Natural killer cell treated with Interleukin-12 subunit alpha and Interleukin-12 subunit beta and Interleukin-15 and Interleukin-18, amount 100 ng/mL, for 72 hours (primary cell): Measurements from ENCODE around the gene CEBPA. TPM values are rescaled to one million over a fixed set of nuclear protein-coding genes. Genes with fewer than 3 reads are reported as not detected.

Experiments used
- ATAC-seq, 2 donors: fragments of 150-1000 bp; cut with Tn5 transposase in 1 of 2; sonication (Bioruptor Pico), chemical (Tn5 transposase) in 1 of 2; 2 replicates each; pipeline ENCODE4 v1.10.0; 2021
- DNase-seq: peaks from one replicate; pipeline ENCODE4 v3.0.0; 2022; ENCODE audit warnings: low spot score
- H3K27ac Mint-ChIP-seq, 2 donors: 1 replicate in 1 of 2; 2 replicates in 1 of 2; pipeline ENCODE4 v1.8.0; 2022; ENCODE audit warnings: mixed read lengths in 2 of 2, mild to moderate bottlenecking in 1 of 2, moderate library complexity in 1 of 2
- H3K27me3 Mint-ChIP-seq, 2 donors: 1 replicate in 1 of 2; 2 replicates in 1 of 2; pipeline ENCODE4 v1.8.0; 2022; ENCODE audit warnings: mixed read lengths in 2 of 2
- H3K36me3 Mint-ChIP-seq: one replicate; pipeline ENCODE4 v1.8.0; 2022; ENCODE audit warnings: mixed read lengths
- H3K4me1 Mint-ChIP-seq, 2 donors: 1 replicate in 1 of 2; 2 replicates in 1 of 2; pipeline ENCODE4 v1.8.0; 2022; ENCODE audit warnings: low read depth in 2 of 2, mixed read lengths in 2 of 2, mild to moderate bottlenecking in 1 of 2
- H3K4me3 Mint-ChIP-seq: one replicate; pipeline ENCODE4 v1.8.0; 2022; ENCODE audit warnings: mixed read lengths
- H3K9me3 Mint-ChIP-seq: 2 replicates; pipeline ENCODE4 v1.8.0; 2022; ENCODE audit warnings: mixed read lengths
- total RNA-seq, 2 donors: library from RNA; stranded (reverse); gene quantifications; one replicate each; pipeline ENCODE4 v1.2.3, GENCODE V29; 2022

CEBPA gene
- total RNA-seq: 1 to 10 TPM; 1.3 to 1.9 TPM

GRCh38 chr19:33302175-33302973 is at the start of gene CEBPA:
Gene CEBPA, minus strand, starts transcription at chr19:33302534. Its CDS starts 120 bp downstream, at chr19:33302414.
- no peak within 1 kb of the TSS for H3K27ac Mint-ChIP-seq
- H3K9me3 Mint-ChIP-seq: no peaks in the 10 kb centered on the region
- H3K36me3 Mint-ChIP-seq: no peaks in the 10 kb centered on the region
- H3K4me1 Mint-ChIP-seq: no peaks in the 10 kb centered on the region
- H3K27me3 Mint-ChIP-seq: peaks cover 0 to 3% of the 10 kb centered on the region in 2 donors
- DNase-seq (peak; percentile 88), ATAC-seq (peak; percentile 94 to 95)
- H3K4me3 Mint-ChIP-seq: peak within 1 kb of the TSS; percentile 72

GRCh38 chr19:33350538-33351309 is 48.4 kb upstream of the CEBPA start:
- H3K27me3 Mint-ChIP-seq: peaks cover 5 to 9% of the 10 kb centered on the region in 2 donors
- ATAC-seq: no peak
- no peak for DNase-seq
- H3K36me3 Mint-ChIP-seq: peaks cover 5% of the 10 kb centered on the region
- H3K4me3 Mint-ChIP-seq: no peak overlapping the region
- no peaks in the 10 kb centered on the region for H3K4me1 Mint-ChIP-seq
- H3K9me3 Mint-ChIP-seq: peaks cover 2% of the 10 kb centered on the region
- no peak overlapping the region for H3K27ac Mint-ChIP-seq

GRCh38 chr19:33349319-33350289 is 47.3 kb upstream of the CEBPA start:
- no peaks in the 10 kb centered on the region for H3K36me3 Mint-ChIP-seq

GRCh38 chr19:33348301-33349010 is 46.1 kb upstream of the CEBPA start:
- Mint-ChIP-seq H3K4me3 (no peak overlapping the region), H3K27me3 (peaks cover 12 to 25% of the 10 kb centered on the region in 2 donors), H3K36me3 (no peaks in the 10 kb centered on the region), H3K9me3 (no peaks in the 10 kb centered on the region), H3K4me1 (no peaks in the 10 kb centered on the region), H3K27ac (no peak overlapping the region)
- DNase-seq (no peak), ATAC-seq (no peak)

More at GRCh38 chr19:33349319-33350289, 47.3 kb upstream of the CEBPA start:
- H3K4me3 Mint-ChIP-seq: no peak overlapping the region
- peaks cover 11 to 15% of the 10 kb centered on the region in 2 donors for H3K27me3 Mint-ChIP-seq
- no peaks in the 10 kb centered on the region for H3K9me3 Mint-ChIP-seq
- no peaks in the 10 kb centered on the region for H3K4me1 Mint-ChIP-seq
- ATAC-seq: no peak
- DNase-seq: no peak
- no peak overlapping the region for H3K27ac Mint-ChIP-seq

GRCh38 chr19:33347300-33347699 is 45.0 kb upstream of the CEBPA start:
- peaks cover 13 to 36% of the 10 kb centered on the region in 2 donors for H3K27me3 Mint-ChIP-seq

GRCh38 chr19:33346665-33347064 is 44.3 kb upstream of the CEBPA start:
- no peak for ATAC-seq
- H3K4me1 Mint-ChIP-seq: no peaks in the 10 kb centered on the region
- no peak for DNase-seq
- no peak overlapping the region for H3K4me3 Mint-ChIP-seq
- no peaks in the 10 kb centered on the region for H3K9me3 Mint-ChIP-seq
- no peaks in the 10 kb centered on the region for H3K36me3 Mint-ChIP-seq
- H3K27me3 Mint-ChIP-seq: peaks cover 16 to 43% of the 10 kb centered on the region in 2 donors
- no peak overlapping the region for H3K27ac Mint-ChIP-seq

More at GRCh38 chr19:33347300-33347699, 45.0 kb upstream of the CEBPA start:
- no peak for DNase-seq
- Mint-ChIP-seq H3K27ac (no peak overlapping the region), H3K4me1 (no peaks in the 10 kb centered on the region), H3K9me3 (no peaks in the 10 kb centered on the region), H3K4me3 (no peak overlapping the region), H3K36me3 (no peaks in the 10 kb centered on the region)
- ATAC-seq: no peak

- Mint-ChIP-seq H3K4me1 (no peaks in the 10 kb centered on the region), H3K4me3 (no peak overlapping the region), H3K36me3 (no peaks in the 10 kb centered on the region), H3K9me3 (no peaks in the 10 kb centered on the region), H3K27ac (no peak overlapping the region), H3K27me3 (peaks cover 24 to 58% of the 10 kb centered on the region in 2 donors)
- no peak for ATAC-seq
- DNase-seq: no peak
These were observed 42.8 kb upstream of the CEBPA start for GRCh38 chr19:33345163-33345562.

GRCh38 chr19:33344573-33344925 is 42.2 kb upstream of the CEBPA start:
- Mint-ChIP-seq H3K4me1 (no peaks in the 10 kb centered on the region), H3K4me3 (no peak overlapping the region), H3K27ac (no peak overlapping the region), H3K36me3 (no peaks in the 10 kb centered on the region), H3K27me3 (peaks cover 27 to 64% of the 10 kb centered on the region in 2 donors), H3K9me3 (no peaks in the 10 kb centered on the region)
- DNase-seq: no peak
- no peak for ATAC-seq

- Mint-ChIP-seq H3K36me3 (no peaks in the 10 kb centered on the region), H3K4me3 (no peak overlapping the region), H3K9me3 (no peaks in the 10 kb centered on the region), H3K27me3 (peaks cover 29 to 69% of the 10 kb centered on the region in 2 donors), H3K4me1 (no peaks in the 10 kb centered on the region), H3K27ac (no peak overlapping the region)
- no peak for ATAC-seq
- DNase-seq: no peak
These were observed 41.7 kb upstream of the CEBPA start for GRCh38 chr19:33343859-33344572.

- no peaks in the 10 kb centered on the region for H3K4me1 Mint-ChIP-seq
- DNase-seq (no peak), ATAC-seq (no peak)
- peaks cover 33 to 76% of the 10 kb centered on the region in 2 donors for H3K27me3 Mint-ChIP-seq
- H3K9me3 Mint-ChIP-seq: no peaks in the 10 kb centered on the region
- no peaks in the 10 kb centered on the region for H3K36me3 Mint-ChIP-seq
- no peak overlapping the region for H3K4me3 Mint-ChIP-seq
- no peak overlapping the region for H3K27ac Mint-ChIP-seq
These were observed 41.0 kb upstream of the CEBPA start for GRCh38 chr19:33343301-33343700.

GRCh38 chr19:33340991-33341390 is 38.7 kb upstream of the CEBPA start:
- Mint-ChIP-seq H3K4me1 (no peaks in the 10 kb centered on the region), H3K27me3 (peaks cover 36 to 85% of the 10 kb centered on the region in 2 donors), H3K27ac (no peak overlapping the region), H3K4me3 (no peak overlapping the region), H3K36me3 (no peaks in the 10 kb centered on the region), H3K9me3 (no peaks in the 10 kb centered on the region)
- DNase-seq (no peak), ATAC-seq (no peak)
